Measurements from ENCODE around the gene WRAP53. TPM values are rescaled to one million over a fixed set of nuclear protein-coding genes. Genes with fewer than 3 reads are reported as not detected.
A peak's percentile ranks its signal among the peaks of the same experiment; 100 is the strongest.

WRAP53 gene
- total RNA-seq, 6 experiments from 2014 or later: 1.9 to 3.8 (median 3.0) TPM

DNA sequence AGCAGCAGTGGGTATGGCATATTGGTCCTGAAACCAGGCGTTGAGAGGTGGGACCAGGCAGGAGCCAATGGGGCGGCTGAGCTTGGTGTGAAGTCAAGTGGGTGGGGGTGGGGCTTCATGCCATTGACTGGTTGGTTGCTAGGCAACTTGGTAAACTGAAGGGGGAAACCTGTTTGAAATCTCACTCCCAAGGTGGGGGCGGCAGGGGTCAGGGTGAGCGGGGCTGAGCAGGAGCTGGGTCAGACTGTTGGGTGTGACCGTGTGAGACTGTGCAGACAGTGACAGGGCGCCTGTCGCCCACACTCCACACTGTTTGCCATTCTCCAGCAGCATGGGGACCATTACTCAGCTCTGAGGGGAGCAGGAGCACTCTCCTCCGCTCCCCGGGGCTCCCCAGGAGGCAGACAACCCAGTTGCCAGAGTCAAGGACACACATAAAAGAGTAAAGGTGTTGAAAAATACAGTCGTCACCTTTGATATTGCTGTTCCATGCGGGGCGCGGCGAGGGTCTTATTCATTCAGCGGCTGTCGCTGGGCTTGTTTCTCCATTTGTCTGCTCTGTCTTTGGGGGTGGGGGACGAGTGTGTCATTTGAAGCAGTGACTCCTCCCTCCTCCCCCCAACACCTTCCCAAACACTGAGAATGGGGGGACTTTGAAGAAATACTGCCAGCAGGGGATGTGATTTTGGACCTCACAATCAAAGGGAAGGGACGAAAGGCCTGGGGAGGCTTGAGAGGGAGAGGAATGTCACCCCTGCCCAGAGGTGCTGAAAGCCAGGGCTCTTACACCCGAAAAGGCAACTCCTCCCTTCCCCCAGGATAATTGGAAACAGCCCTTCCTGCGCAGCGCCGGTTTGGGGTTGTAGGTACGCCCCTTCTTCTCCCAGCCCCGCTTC lies 15.6 kb downstream of the WRAP53 start:
- H3K27me3 ChIP-seq: no peaks in the 10 kb centered on the region
- no peaks in the 10 kb centered on the region for H3K9me3 ChIP-seq
- ATAC-seq (peak in 1 of 4 donors; percentile 13), DNase-seq (no peak)
- no peak overlapping the region for H3K4me3 ChIP-seq
- intact Hi-C loops (cut with DNase I): no loop called here
- WGBS (ENCODE audit: insufficient coverage, low coverage, low lambda C conversion rate, missing lambda C conversion rate): 21% methylated on average over 11 of the region's 24 CpGs
- no peak overlapping the region for H3K27ac ChIP-seq
- no peak for TF ChIP-seq POLR2A (IDR thresholded peaks at IDR 0.05)
- TF ChIP-seq, protein P1, sequence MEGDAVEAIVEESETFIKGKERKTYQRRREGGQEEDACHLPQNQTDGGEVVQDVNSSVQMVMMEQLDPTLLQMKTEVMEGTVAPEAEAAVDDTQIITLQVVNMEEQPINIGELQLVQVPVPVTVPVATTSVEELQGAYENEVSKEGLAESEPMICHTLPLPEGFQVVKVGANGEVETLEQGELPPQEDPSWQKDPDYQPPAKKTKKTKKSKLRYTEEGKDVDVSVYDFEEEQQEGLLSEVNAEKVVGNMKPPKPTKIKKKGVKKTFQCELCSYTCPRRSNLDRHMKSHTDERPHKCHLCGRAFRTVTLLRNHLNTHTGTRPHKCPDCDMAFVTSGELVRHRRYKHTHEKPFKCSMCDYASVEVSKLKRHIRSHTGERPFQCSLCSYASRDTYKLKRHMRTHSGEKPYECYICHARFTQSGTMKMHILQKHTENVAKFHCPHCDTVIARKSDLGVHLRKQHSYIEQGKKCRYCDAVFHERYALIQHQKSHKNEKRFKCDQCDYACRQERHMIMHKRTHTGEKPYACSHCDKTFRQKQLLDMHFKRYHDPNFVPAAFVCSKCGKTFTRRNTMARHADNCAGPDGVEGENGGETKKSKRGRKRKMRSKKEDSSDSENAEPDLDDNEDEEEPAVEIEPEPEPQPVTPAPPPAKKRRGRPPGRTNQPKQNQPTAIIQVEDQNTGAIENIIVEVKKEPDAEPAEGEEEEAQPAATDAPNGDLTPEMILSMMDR (IDR thresholded peaks at IDR 0.05): no peak
- H3K4me1 ChIP-seq: no peaks in the 10 kb centered on the region
- H3K36me3 ChIP-seq: peaks cover 0 to 6% (median 0%) of the 10 kb centered on the region in 4 donors

DNA sequence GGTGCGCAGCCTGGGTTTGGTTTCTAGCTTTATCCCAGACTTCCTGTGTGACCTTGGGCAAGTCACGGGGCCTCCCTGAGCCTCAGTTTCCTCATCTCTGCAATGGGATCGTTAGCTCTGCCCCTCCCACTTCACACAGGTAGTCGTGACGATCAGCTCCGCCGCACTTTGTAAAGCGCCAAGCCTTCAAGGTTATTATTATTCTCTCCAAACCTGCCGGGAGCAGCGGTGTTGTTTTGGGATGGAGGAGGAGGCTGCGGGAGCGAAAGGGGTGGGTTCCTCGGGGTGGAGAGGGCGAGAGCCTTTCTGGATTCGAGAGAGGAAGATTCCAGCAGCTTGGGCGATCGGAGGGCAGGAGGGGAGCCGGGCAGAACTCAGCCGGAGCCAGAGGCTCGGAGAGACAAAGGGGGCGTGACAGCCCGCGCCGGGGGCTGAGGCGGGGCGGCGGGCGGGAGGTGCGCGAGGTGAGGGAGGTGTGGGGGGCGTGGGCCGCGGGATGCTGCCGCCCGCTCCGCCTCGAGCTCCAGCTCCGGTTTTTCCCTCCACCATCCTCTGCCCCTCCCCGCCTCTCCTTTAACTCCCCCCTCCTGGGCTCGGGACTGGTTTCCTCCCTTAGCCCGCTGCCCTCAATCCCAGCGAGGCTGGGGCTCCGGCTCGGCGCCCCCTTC lies 16.5 kb downstream of the WRAP53 start, which contains the start of gene EFNB3:
Gene EFNB3, plus strand, starts transcription at position 602 of the 668 bp plus-strand sequence. CDS start 397 bp downstream, outside the sequence.
- no peaks in the 10 kb centered on the region for H3K4me1 ChIP-seq
- TF ChIP-seq, protein P1 (IDR thresholded peaks at IDR 0.05): no peak
- TF ChIP-seq POLR2A (IDR thresholded peaks at IDR 0.05): no peak
- no peaks in the 10 kb centered on the region for H3K9me3 ChIP-seq
- ATAC-seq: peak in 1 of 4 donors; percentile 22
- WGBS (ENCODE audit: insufficient coverage, low coverage, low lambda C conversion rate, missing lambda C conversion rate): 4% methylated on average over 40 of the region's 45 CpGs
- H3K27ac ChIP-seq: no peak within 1 kb of the TSS
- no peaks in the 10 kb centered on the region for H3K27me3 ChIP-seq
- intact Hi-C loops (cut with DNase I): no loop called here
- H3K36me3 ChIP-seq: peaks cover 0 to 6% (median 0%) of the 10 kb centered on the region in 4 donors
- peak within 1 kb of the TSS; percentile 9 to 14 (median 13) for H3K4me3 ChIP-seq
- DNase-seq: no peak

DNA sequence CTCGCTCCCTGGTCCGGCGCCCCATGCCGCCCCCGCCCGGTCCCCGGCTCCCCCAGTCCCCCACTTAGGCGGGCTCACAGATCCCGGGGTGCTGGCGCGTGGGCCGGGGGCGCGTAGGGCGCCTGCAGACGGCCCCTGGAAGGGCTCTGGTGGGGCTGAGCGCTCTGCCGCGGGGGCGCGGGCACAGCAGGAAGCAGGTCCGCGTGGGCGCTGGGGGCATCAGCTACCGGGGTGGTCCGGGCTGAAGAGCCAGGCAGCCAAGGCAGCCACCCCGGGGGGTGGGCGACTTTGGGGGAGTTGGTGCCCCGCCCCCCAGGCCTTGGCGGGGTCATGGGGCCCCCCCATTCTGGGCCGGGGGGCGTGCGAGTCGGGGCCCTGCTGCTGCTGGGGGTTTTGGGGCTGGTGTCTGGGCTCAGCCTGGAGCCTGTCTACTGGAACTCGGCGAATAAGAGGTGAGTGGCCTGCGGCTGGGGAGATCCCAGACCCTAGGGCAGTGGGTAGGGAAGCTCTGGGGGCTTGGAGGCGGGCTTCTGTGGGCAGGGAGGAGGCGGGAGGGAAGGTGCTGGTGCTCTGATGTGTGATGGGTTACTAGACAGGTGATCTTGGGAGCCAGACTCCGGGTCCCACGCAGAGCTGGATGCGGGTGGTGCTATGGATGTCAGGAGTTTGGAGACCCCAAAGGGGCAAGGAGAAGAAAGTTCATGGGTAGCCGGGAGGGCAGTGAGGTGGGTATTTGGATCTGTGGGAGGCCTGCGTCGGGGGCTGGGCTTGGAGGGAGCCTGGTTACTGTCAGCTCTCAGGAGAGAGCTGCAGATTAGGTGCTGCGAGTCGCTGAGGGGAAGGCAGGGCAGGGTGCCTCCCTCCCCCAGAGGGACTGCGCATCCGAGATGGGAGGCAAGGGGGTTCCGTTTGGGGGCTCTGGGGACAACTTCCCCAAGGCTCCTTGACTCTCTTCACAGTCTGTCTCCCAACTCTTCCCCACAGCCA lies 17.3 kb downstream of the WRAP53 start:
- WGBS (ENCODE audit: insufficient coverage, low coverage, low lambda C conversion rate, missing lambda C conversion rate): 9% methylated on average over 19 of the region's 50 CpGs

More for the DNA sequence above, 17.3 kb downstream of the WRAP53 start:
- intact Hi-C loops (cut with DNase I): no loop called here
- TF ChIP-seq, protein P1 (IDR thresholded peaks at IDR 0.05): no peak
- Histone ChIP-seq H3K27ac (no peak overlapping the region), H3K4me1 (no peaks in the 10 kb centered on the region), H3K27me3 (no peaks in the 10 kb centered on the region), H3K9me3 (no peaks in the 10 kb centered on the region), H3K4me3 (peak overlapping the region; percentile 9 to 14 (median 13)), H3K36me3 (peaks cover 0 to 6% (median 0%) of the 10 kb centered on the region in 4 donors)
- no peak for ATAC-seq
- DNase-seq: no peak
